Measurements from ENCODE around the gene DGKI.

DGKI gene

GRCh38 chr7:137774793-137775201, 72.0 kb downstream of the DGKI start:
- no peak for DNase-seq

- no peak for DNase-seq
Observed at GRCh38 chr7:137772748-137773147, 74.0 kb downstream of the DGKI start.

- DNase-seq, result no peak
Observed at GRCh38 chr7:137772316-137772715, 74.5 kb downstream of the DGKI start.

- DNase-seq, result no peak
Observed at GRCh38 chr7:137771679-137772078, 75.1 kb downstream of the DGKI start.

- no peak for DNase-seq
Observed at GRCh38 chr7:137771273-137771672, 75.5 kb downstream of the DGKI start.

GRCh38 chr7:137768366-137768765, 78.4 kb downstream of the DGKI start:
- DNase-seq, result no peak

GRCh38 chr7:137762334-137762733, 84.4 kb downstream of the DGKI start:
- no peak for DNase-seq

GRCh38 chr7:137760111-137760510, 86.7 kb downstream of the DGKI start:
- DNase-seq, result no peak

- DNase-seq, result peak; percentile 59
Observed at GRCh38 chr7:137757146-137757925, 89.4 kb downstream of the DGKI start.

- no peak for DNase-seq
Observed at GRCh38 chr7:137755846-137756651, 90.7 kb downstream of the DGKI start.

- peak; percentile 93 for DNase-seq
Observed at GRCh38 chr7:137755427-137755826, 91.3 kb downstream of the DGKI start.

GRCh38 chr7:137753948-137754851, 92.6 kb downstream of the DGKI start:
- peak; percentile 37 for DNase-seq

GRCh38 chr7:137753575-137753947, 93.2 kb downstream of the DGKI start:
- DNase-seq, result no peak

- DNase-seq, result no peak
Observed at GRCh38 chr7:137753067-137753466, 93.7 kb downstream of the DGKI start.

GRCh38 chr7:137751361-137752009, 95.3 kb downstream of the DGKI start:
- DNase-seq, result no peak

- no peak for DNase-seq
Observed at GRCh38 chr7:137747359-137748031, 99.3 kb downstream of the DGKI start.

GRCh38 chr7:137743021-137743420, 103.8 kb downstream of the DGKI start:
- no peak for DNase-seq

- no peak for DNase-seq
Observed at GRCh38 chr7:137742051-137742450, 104.7 kb downstream of the DGKI start.

GRCh38 chr7:137741443-137741842, 105.3 kb downstream of the DGKI start:
- DNase-seq, result no peak

- DNase-seq, result no peak
Observed at GRCh38 chr7:137734221-137734620, 112.6 kb downstream of the DGKI start.

- no peak for DNase-seq
Observed at GRCh38 chr7:137732168-137732567, 114.6 kb downstream of the DGKI start.

GRCh38 chr7:137731436-137731835, 115.3 kb downstream of the DGKI start:
- no peak for DNase-seq

All from MV-4-11 (cell line).